ENCODE results near the gene TRMO.
A peak's percentile ranks its signal among the peaks of the same experiment; 100 is the strongest.

Gene TRMO

GRCh38 chr9:97904725-97905124, 17.6 kb downstream of the TRMO start:
- H3K9me3 Mint-ChIP-seq, result no peaks in the 10 kb centered on the region
- no peaks in the 10 kb centered on the region for H3K4me1 Mint-ChIP-seq
- H3K4me3 Mint-ChIP-seq, result no peak overlapping the region
- no peak for TF ChIP-seq CTCF (IDR thresholded peaks at IDR 0.05)
- peaks cover 23% of the 10 kb centered on the region for H3K36me3 Mint-ChIP-seq (ENCODE audit: low read depth)
- H3K27ac Mint-ChIP-seq, result no peak overlapping the region
- peaks cover 2% of the 10 kb centered on the region for H3K27me3 Mint-ChIP-seq (ENCODE audit: low read depth, poor library complexity)
- no peak for DNase-seq

DNA sequence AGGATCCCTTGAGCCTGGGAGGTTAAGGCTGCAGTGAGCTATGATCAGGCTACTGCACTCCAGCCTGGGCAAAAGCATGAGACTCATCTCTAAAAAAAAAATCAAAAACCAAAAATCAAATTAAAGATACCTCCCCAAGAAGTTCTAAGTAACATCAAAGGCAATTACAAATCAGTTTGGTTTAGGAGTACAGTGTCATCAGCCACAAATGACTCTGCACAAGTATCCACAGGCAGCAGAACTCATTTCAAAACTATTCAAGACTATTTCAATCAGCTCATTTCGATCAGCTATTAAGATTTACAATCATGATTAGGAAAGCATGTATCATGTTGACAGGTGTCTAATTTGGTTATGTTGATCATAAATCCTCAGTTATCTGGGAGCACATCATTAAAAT, 19.1 kb downstream of the TRMO start:
- Mint-ChIP-seq H3K27ac (no peak overlapping the region), H3K36me3 (ENCODE audit: low read depth) (peaks cover 16% of the 10 kb centered on the region), H3K9me3 (no peaks in the 10 kb centered on the region), H3K27me3 (ENCODE audit: low read depth, poor library complexity) (peaks cover 2% of the 10 kb centered on the region), H3K4me1 (no peaks in the 10 kb centered on the region), H3K4me3 (no peak overlapping the region)
- TF ChIP-seq CTCF (IDR thresholded peaks at IDR 0.05), result no peak
- no peak for DNase-seq

GRCh38 chr9:97900738-97901565, 21.3 kb downstream of the TRMO start:
- H3K27ac Mint-ChIP-seq, result no peak overlapping the region
- H3K36me3 Mint-ChIP-seq (ENCODE audit: low read depth), result peaks cover 11% of the 10 kb centered on the region
- peaks cover 6% of the 10 kb centered on the region for H3K27me3 Mint-ChIP-seq (ENCODE audit: low read depth, poor library complexity)
- H3K9me3 Mint-ChIP-seq, result no peaks in the 10 kb centered on the region
- TF ChIP-seq CTCF (IDR thresholded peaks at IDR 0.05), result peak; percentile 75
- DNase-seq, result peak; percentile 19
- H3K4me1 Mint-ChIP-seq, result no peaks in the 10 kb centered on the region
- H3K4me3 Mint-ChIP-seq, result no peak overlapping the region

- Mint-ChIP-seq H3K27me3 (ENCODE audit: low read depth, poor library complexity) (peaks cover 6% of the 10 kb centered on the region), H3K4me3 (no peak overlapping the region), H3K27ac (no peak overlapping the region), H3K36me3 (ENCODE audit: low read depth) (peaks cover 10% of the 10 kb centered on the region), H3K9me3 (no peaks in the 10 kb centered on the region), H3K4me1 (no peaks in the 10 kb centered on the region)
- no peak for TF ChIP-seq CTCF (IDR thresholded peaks at IDR 0.05)
- DNase-seq, result no peak
Measured at GRCh38 chr9:97900103-97900737, 22.1 kb downstream of the TRMO start.

- H3K27ac Mint-ChIP-seq, result no peak overlapping the region
- peak; percentile 8 for DNase-seq
- H3K36me3 Mint-ChIP-seq (ENCODE audit: low read depth), result no peaks in the 10 kb centered on the region
- peaks cover 30% of the 10 kb centered on the region for H3K27me3 Mint-ChIP-seq (ENCODE audit: low read depth, poor library complexity)
- no peaks in the 10 kb centered on the region for H3K4me1 Mint-ChIP-seq
- no peak for TF ChIP-seq CTCF (IDR thresholded peaks at IDR 0.05)
- no peak overlapping the region for H3K4me3 Mint-ChIP-seq
- H3K9me3 Mint-ChIP-seq, result peaks cover 17% of the 10 kb centered on the region
Measured at GRCh38 chr9:97895695-97896332, 26.5 kb downstream of the TRMO start.
